ENCODE results near the gene KLF7. TPM values are rescaled to one million over a fixed set of nuclear protein-coding genes. Genes with fewer than 3 reads are reported as not detected.
A peak's percentile ranks its signal among the peaks of the same experiment; 100 is the strongest.

The KLF7 gene
- total RNA-seq, 1 experiment from 2014 or later, result 17.1 TPM

DNA sequence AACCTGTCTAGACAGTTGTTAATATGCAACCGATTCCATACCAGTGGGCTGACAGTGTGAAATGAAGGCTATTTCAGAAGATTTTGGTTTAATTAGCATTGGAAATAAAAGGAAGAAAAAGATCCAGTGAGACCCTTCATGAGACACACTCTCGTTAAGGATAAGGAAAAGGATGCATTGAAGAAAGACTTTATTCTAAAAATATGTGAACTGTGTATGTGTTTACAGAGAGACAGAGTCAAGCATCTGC lies 2.1 kb downstream of the KLF7 start:
- ChIA-PET CTCF (no interaction called here), POLR2A (interaction anchor here (0.6 kb wide), 1 partner anchor 339 kb away, joined by 3 read pairs; no protein-coding TSS in a partner anchor)
- ATAC-seq, result no peak
- no peaks in the 10 kb centered on the region for H3K9me3 ChIP-seq (ENCODE audit: control insufficient read depth, insufficient read depth, low read depth, low read length)
- H3K27me3 ChIP-seq (ENCODE audit: control insufficient read depth, insufficient read depth, low read length), result no peaks in the 10 kb centered on the region
- in situ Hi-C loops (cut with HindIII; ENCODE audit: low pct_unique_long_range_greater_than_20kb, low sequenced_read_pairs), result no loop called here
- H3K4me1 ChIP-seq (ENCODE audit: control insufficient read depth, insufficient read depth, low read length), result peaks cover 42% of the 10 kb centered on the region
- intact Hi-C loops (cut with micrococcal nuclease; ENCODE audit: unreplicated experiment), result loop anchor here (5.0 to 10.0 kb wide), 2 partner anchors 314 to 359 kb away; no protein-coding TSS in a partner anchor
- H3K4me3 ChIP-seq (ENCODE audit: low read depth in 2 of 2, low read length in 2 of 2), result peak overlapping the region; percentile 71 to 74
- BruUV-seq (replicated peaks), result no TSS peak
- DNase-seq (ENCODE audit: low read depth, low spot score), result no peak
- H3K36me3 ChIP-seq (ENCODE audit: control insufficient read depth, insufficient read depth, low read length), result no peaks in the 10 kb centered on the region
- TF ChIP-seq, protein P1, sequence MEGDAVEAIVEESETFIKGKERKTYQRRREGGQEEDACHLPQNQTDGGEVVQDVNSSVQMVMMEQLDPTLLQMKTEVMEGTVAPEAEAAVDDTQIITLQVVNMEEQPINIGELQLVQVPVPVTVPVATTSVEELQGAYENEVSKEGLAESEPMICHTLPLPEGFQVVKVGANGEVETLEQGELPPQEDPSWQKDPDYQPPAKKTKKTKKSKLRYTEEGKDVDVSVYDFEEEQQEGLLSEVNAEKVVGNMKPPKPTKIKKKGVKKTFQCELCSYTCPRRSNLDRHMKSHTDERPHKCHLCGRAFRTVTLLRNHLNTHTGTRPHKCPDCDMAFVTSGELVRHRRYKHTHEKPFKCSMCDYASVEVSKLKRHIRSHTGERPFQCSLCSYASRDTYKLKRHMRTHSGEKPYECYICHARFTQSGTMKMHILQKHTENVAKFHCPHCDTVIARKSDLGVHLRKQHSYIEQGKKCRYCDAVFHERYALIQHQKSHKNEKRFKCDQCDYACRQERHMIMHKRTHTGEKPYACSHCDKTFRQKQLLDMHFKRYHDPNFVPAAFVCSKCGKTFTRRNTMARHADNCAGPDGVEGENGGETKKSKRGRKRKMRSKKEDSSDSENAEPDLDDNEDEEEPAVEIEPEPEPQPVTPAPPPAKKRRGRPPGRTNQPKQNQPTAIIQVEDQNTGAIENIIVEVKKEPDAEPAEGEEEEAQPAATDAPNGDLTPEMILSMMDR (IDR thresholded peaks at IDR 0.05), result no peak
- TF ChIP-seq POLR2AphosphoS5 (IDR thresholded peaks at IDR 0.05; ENCODE audit: low read depth, low read length), result no peak
- H3K27ac ChIP-seq (ENCODE audit: low read length), result peak overlapping the region; percentile 93

GRCh38 chr2:207163053-207163755 lies 2.5 kb downstream of the KLF7 start:
- H3K27me3 ChIP-seq (ENCODE audit: control insufficient read depth, insufficient read depth, low read length), result no peaks in the 10 kb centered on the region
- intact Hi-C loops (cut with micrococcal nuclease; ENCODE audit: unreplicated experiment) (loop anchor here (5.0 to 10.0 kb wide), 2 partner anchors 314 to 358 kb away; no protein-coding TSS in a partner anchor), in situ Hi-C loops (cut with HindIII; ENCODE audit: low pct_unique_long_range_greater_than_20kb, low sequenced_read_pairs) (no loop called here)
- H3K9me3 ChIP-seq (ENCODE audit: control insufficient read depth, insufficient read depth, low read depth, low read length), result no peaks in the 10 kb centered on the region
- ChIA-PET CTCF (no interaction called here), POLR2A (no interaction called here)
- peak overlapping the region; percentile 93 for H3K27ac ChIP-seq (ENCODE audit: low read length)
- H3K4me1 ChIP-seq (ENCODE audit: control insufficient read depth, insufficient read depth, low read length), result peaks cover 42% of the 10 kb centered on the region
- TF ChIP-seq SIN3A (IDR thresholded peaks at IDR 0.05; ENCODE audit: borderline replicate concordance, insufficient read depth, low read depth, low read length), result no peak
- no peak for DNase-seq (ENCODE audit: low read depth, low spot score)
- peak; percentile 58 for ATAC-seq
- H3K4me3 ChIP-seq (ENCODE audit: low read depth in 2 of 2, low read length in 2 of 2), result peak overlapping the region; percentile 71 to 74
- no TSS peak for BruUV-seq (replicated peaks)
- H3K36me3 ChIP-seq (ENCODE audit: control insufficient read depth, insufficient read depth, low read length), result no peaks in the 10 kb centered on the region

DNA sequence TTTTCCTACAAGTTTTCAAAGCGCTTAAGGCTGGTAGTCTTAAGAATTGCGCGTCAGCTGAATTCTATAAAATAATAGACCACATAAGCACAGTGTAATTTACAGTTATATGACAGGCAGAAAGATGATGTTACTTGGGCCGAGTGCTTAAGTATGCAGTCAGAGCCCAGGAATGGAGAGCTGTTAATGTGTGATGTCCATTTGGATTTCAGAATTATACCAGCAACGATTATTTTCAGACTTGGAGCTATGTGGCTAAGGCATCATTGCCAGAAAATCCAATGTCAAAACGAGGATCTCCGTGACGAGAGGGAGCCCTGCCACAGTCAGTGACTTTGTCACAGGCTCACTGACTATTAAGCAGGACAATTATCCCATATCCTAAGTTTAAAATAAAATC lies 3.4 kb downstream of the KLF7 start:
- no TSS peak for BruUV-seq (replicated peaks)
- H3K9me3 ChIP-seq (ENCODE audit: control insufficient read depth, insufficient read depth, low read depth, low read length), result no peaks in the 10 kb centered on the region
- H3K4me1 ChIP-seq (ENCODE audit: control insufficient read depth, insufficient read depth, low read length), result peaks cover 39% of the 10 kb centered on the region
- CTCF ChIA-PET, result no interaction called here
- no peaks in the 10 kb centered on the region for H3K36me3 ChIP-seq (ENCODE audit: control insufficient read depth, insufficient read depth, low read length)
- no peak for DNase-seq (ENCODE audit: low read depth, low spot score)
- TF ChIP-seq SIN3A (IDR thresholded peaks at IDR 0.05; ENCODE audit: borderline replicate concordance, insufficient read depth, low read depth, low read length) (no peak), REST (IDR thresholded peaks at IDR 0.05; ENCODE audit: insufficient read depth in 1 of 2, low read depth in 2 of 2, low read length in 1 of 2) (no peak), TCF7L2 (IDR thresholded peaks at IDR 0.05; ENCODE audit: low read depth, low read length) (no peak), POLR2AphosphoS5 (IDR thresholded peaks at IDR 0.05; ENCODE audit: low read depth, low read length) (no peak)
- TF ChIP-seq, protein P1 (IDR thresholded peaks at IDR 0.05), result no peak
- in situ Hi-C loops (cut with HindIII; ENCODE audit: low pct_unique_long_range_greater_than_20kb, low sequenced_read_pairs) (no loop called here), intact Hi-C loops (cut with micrococcal nuclease; ENCODE audit: unreplicated experiment) (loop anchor here (5.0 to 10.0 kb wide), 2 partner anchors 315 to 358 kb away; no protein-coding TSS in a partner anchor)
- no peak for ATAC-seq
- no peaks in the 10 kb centered on the region for H3K27me3 ChIP-seq (ENCODE audit: control insufficient read depth, insufficient read depth, low read length)
- peak overlapping the region; percentile 93 for H3K27ac ChIP-seq (ENCODE audit: low read length)
- H3K4me3 ChIP-seq (ENCODE audit: low read depth in 2 of 2, low read length in 2 of 2), result peak overlapping the region; percentile 71 to 74
- POLR2A ChIA-PET, result no interaction called here
